ENCODE data around the gene CHRM2. TPM values are rescaled to one million over a fixed set of nuclear protein-coding genes. Genes with fewer than 3 reads are reported as not detected.
"Not testable (repeated sequence)": the region's sequence is repeated elsewhere in the genome, so short reads cannot be mapped to it uniquely, and the experiment has no call there.

CHRM2 gene
- total RNA-seq = under 1 TPM in 3 of 4 donors, not detected in 1; 0.13 to 0.32 (median 0.15) TPM

GRCh38 chr7:136868496-136869000, at the start of gene CHRM2:
Gene CHRM2, plus strand, starts transcription at chr7:136868652. Its CDS starts 146,214 bp downstream, at chr7:137014866.
- no peak for TF ChIP-seq POLR2A (IDR thresholded peaks at IDR 0.05)
- TF ChIP-seq CTCF (IDR thresholded peaks at IDR 0.05) = no peak
- no peak within 1 kb of the TSS for H3K4me3 ChIP-seq (ENCODE audit: low read depth, poor library complexity, severe bottlenecking)
- intact Hi-C loops (cut with DNase I; ENCODE audit: low total_unique reads) = no loop called here
- 2 to 3% methylated on average over 20 to 23 of the region's 23 CpGs for WGBS, 2 donors
- DNase-seq (ENCODE audit: low spot score in 2 of 2) = no peak

- 65% methylated on average over 16 of the region's 16 CpGs; no CpG with 5 or more reads in 1 of the 2 donors for WGBS, 2 donors
These were observed 37.1 kb upstream of the CHRM2 start for GRCh38 chr7:136831398-136831797.

GRCh38 chr7:136845899-136846465, 22.5 kb upstream of the CHRM2 start:
- no peak overlapping the region for H3K4me3 ChIP-seq (ENCODE audit: low read depth, poor library complexity, severe bottlenecking)
- TF ChIP-seq POLR2A (IDR thresholded peaks at IDR 0.05) (no peak), CTCF (IDR thresholded peaks at IDR 0.05) (no peak)
- intact Hi-C loops (cut with DNase I; ENCODE audit: low total_unique reads) = no loop called here
- WGBS, 2 donors = 69 to 70% methylated on average over 1 of the region's 1 CpG
- no peak for DNase-seq (ENCODE audit: low spot score in 2 of 2)

More at GRCh38 chr7:136831398-136831797, 37.1 kb upstream of the CHRM2 start:
- H3K4me3 ChIP-seq (ENCODE audit: low read depth, poor library complexity, severe bottlenecking); intact Hi-C loops (cut with DNase I; ENCODE audit: low total_unique reads); DNase-seq (ENCODE audit: low spot score in 2 of 2): not testable (repeated sequence)

- intact Hi-C loops (cut with DNase I; ENCODE audit: low total_unique reads) = no loop called here
- 80 to 84% methylated on average over 2 of the region's 2 CpGs for WGBS, 2 donors
- no peak for TF ChIP-seq CTCF (IDR thresholded peaks at IDR 0.05)
- TF ChIP-seq POLR2A (IDR thresholded peaks at IDR 0.05) = no peak
These were observed 20.6 kb upstream of the CHRM2 start for GRCh38 chr7:136847858-136848257.

DNA sequence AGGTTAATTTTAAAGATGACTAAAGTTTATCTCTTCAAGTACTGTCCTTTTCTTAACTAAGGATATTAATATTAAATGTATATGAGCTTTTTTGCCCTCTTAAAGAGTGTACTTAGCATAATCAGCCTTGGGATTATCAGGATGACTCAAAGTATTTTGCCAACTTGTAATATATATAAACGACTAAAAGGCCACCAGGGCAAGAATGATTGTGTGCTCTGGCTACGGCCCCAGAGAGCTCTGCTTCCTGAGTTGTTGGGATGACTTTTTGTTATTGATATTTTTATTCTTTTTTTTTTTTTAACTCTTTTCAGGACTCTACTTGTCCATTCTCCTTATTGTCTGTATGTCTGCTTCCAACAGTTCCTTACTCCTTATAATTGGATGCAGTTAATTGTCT, 14.8 kb upstream of the CHRM2 start:
- intact Hi-C loops (cut with DNase I; ENCODE audit: low total_unique reads) = no loop called here
- no peak for TF ChIP-seq POLR2A (IDR thresholded peaks at IDR 0.05)
- 57 to 70% methylated on average over 2 of the region's 2 CpGs for WGBS, 2 donors
- DNase-seq (ENCODE audit: low spot score in 2 of 2) = no peak
- no peak overlapping the region for H3K4me3 ChIP-seq (ENCODE audit: low read depth, poor library complexity, severe bottlenecking)

More at GRCh38 chr7:136847858-136848257, 20.6 kb upstream of the CHRM2 start:
- H3K4me3 ChIP-seq (ENCODE audit: low read depth, poor library complexity, severe bottlenecking) = no peak overlapping the region
- DNase-seq (ENCODE audit: low spot score in 2 of 2) = no peak

- intact Hi-C loops (cut with DNase I; ENCODE audit: low total_unique reads) = no loop called here
- TF ChIP-seq CTCF (IDR thresholded peaks at IDR 0.05) (no peak), POLR2A (IDR thresholded peaks at IDR 0.05) (no peak)
- WGBS, 2 donors = 45 to 49% methylated on average over 3 of the region's 3 CpGs
- no peak for DNase-seq (ENCODE audit: low spot score in 2 of 2)
- H3K4me3 ChIP-seq (ENCODE audit: low read depth, poor library complexity, severe bottlenecking) = no peak overlapping the region
These were observed 10.9 kb upstream of the CHRM2 start for GRCh38 chr7:136857573-136857972.

- TF ChIP-seq CTCF (IDR thresholded peaks at IDR 0.05) (no peak), POLR2A (IDR thresholded peaks at IDR 0.05) (no peak)
- 46 to 69% methylated on average over 1 of the region's 1 CpG for WGBS, 2 donors
- intact Hi-C loops (cut with DNase I; ENCODE audit: low total_unique reads) = no loop called here
These were observed 8.6 kb upstream of the CHRM2 start for GRCh38 chr7:136859803-136860202.

More at GRCh38 chr7:136859803-136860202, 8.6 kb upstream of the CHRM2 start:
- no peak for DNase-seq (ENCODE audit: low spot score in 2 of 2)
- H3K4me3 ChIP-seq (ENCODE audit: low read depth, poor library complexity, severe bottlenecking) = no peak overlapping the region

Data from lower leg skin (tissue), 4 donors.